AG20443 (cell line): ENCODE results near the gene ABTB2.
A peak's percentile ranks its signal among the peaks of the same experiment; 100 is the strongest.

Experiments used
- DNase-seq: peaks from one replicate; pipeline ENCODE4 v3.0.0; 2012; ENCODE audit warnings: low spot score, mixed read lengths

The ABTB2 gene

GRCh38 chr11:34209809-34210208, 148.0 kb downstream of the ABTB2 start:
- no peak for DNase-seq

GRCh38 chr11:34208266-34209135, 149.3 kb downstream of the ABTB2 start:
- DNase-seq = no peak

GRCh38 chr11:34207487-34208180, 150.2 kb downstream of the ABTB2 start:
- no peak for DNase-seq

GRCh38 chr11:34206407-34207300, 151.2 kb downstream of the ABTB2 start:
- DNase-seq = no peak

GRCh38 chr11:34205326-34206035, 152.3 kb downstream of the ABTB2 start:
- no peak for DNase-seq

GRCh38 chr11:34204396-34205279, 153.2 kb downstream of the ABTB2 start:
- no peak for DNase-seq

- no peak for DNase-seq
Measured at GRCh38 chr11:34203377-34203871, 154.4 kb downstream of the ABTB2 start.

- DNase-seq = no peak
Measured at GRCh38 chr11:34201129-34201528, 156.7 kb downstream of the ABTB2 start.

- DNase-seq = no peak
Measured at GRCh38 chr11:34199525-34199924, 158.3 kb downstream of the ABTB2 start.

- no peak for DNase-seq
Measured at GRCh38 chr11:34198523-34198922, 159.3 kb downstream of the ABTB2 start.

GRCh38 chr11:34197256-34197655, 160.6 kb downstream of the ABTB2 start:
- no peak for DNase-seq

GRCh38 chr11:34194576-34195335, 163.1 kb downstream of the ABTB2 start:
- peak; percentile 48 for DNase-seq

- DNase-seq = peak; percentile 94
Measured at GRCh38 chr11:34192481-34193401, 165.1 kb downstream of the ABTB2 start.

- DNase-seq = peak; percentile 35
Measured at GRCh38 chr11:34191578-34191977, 166.2 kb downstream of the ABTB2 start.

GRCh38 chr11:34190192-34191139, 167.3 kb downstream of the ABTB2 start:
- DNase-seq = no peak

GRCh38 chr11:34189191-34189590, 168.6 kb downstream of the ABTB2 start:
- DNase-seq = no peak

GRCh38 chr11:34188181-34188580, 169.6 kb downstream of the ABTB2 start:
- no peak for DNase-seq
